Duodenal mucosa (tissue), 2 donors: Measurements from ENCODE around the gene DTX3.
A peak's percentile ranks its signal among the peaks of the same experiment; 100 is the strongest.

ENCODE experiments used
- H3K27ac ChIP-seq: one replicate; pipeline ENCODE4 v1.7.0; 2013; ENCODE audit warnings: low read depth, low read length
- H3K27me3 ChIP-seq, 2 donors: one replicate each; pipeline ENCODE4 v1.7.0; 2013; ENCODE audit warnings: low read length in 2 of 2, control low read depth in 1 of 2; ENCODE audit not compliant: insufficient read depth in 2 of 2, control insufficient read depth in 1 of 2
- H3K36me3 ChIP-seq, 2 donors: one replicate each; pipeline ENCODE4 v1.7.0; 2013; ENCODE audit warnings: low read length in 2 of 2, control low read depth in 1 of 2; ENCODE audit not compliant: insufficient read depth in 2 of 2, control insufficient read depth in 1 of 2
- H3K4me1 ChIP-seq, 2 donors: one replicate each; pipeline ENCODE4 v1.7.0; 2013; ENCODE audit warnings: low read length in 2 of 2, control low read depth in 1 of 2; ENCODE audit not compliant: insufficient read depth in 2 of 2, control insufficient read depth in 1 of 2
- H3K4me3 ChIP-seq, 2 donors: one replicate each; pipeline ENCODE4 v1.7.0; 2013; ENCODE audit warnings: low read length in 2 of 2, low read depth in 1 of 2
- H3K9ac ChIP-seq, 2 donors: one replicate each; pipeline ENCODE4 v1.7.0; 2013; ENCODE audit warnings: low read length in 2 of 2, low read depth in 1 of 2
- H3K9me3 ChIP-seq, 2 donors: one replicate each; pipeline ENCODE4 v1.7.0; 2013; ENCODE audit warnings: low read length in 2 of 2, control low read depth in 1 of 2; ENCODE audit not compliant: control insufficient read depth in 1 of 2

DTX3 gene

GRCh38 chr12:57605811-57606311 lies 1.2 kb downstream of the DTX3 start:
- Histone ChIP-seq H3K9me3 (no peaks in the 10 kb centered on the region), H3K4me3 (no peak overlapping the region), H3K27me3 (peaks cover 9 to 16% of the 10 kb centered on the region in 2 donors), H3K27ac (no peak overlapping the region), H3K36me3 (peaks cover 6 to 16% of the 10 kb centered on the region in 2 donors), H3K4me1 (peaks cover 17 to 18% of the 10 kb centered on the region in 2 donors), H3K9ac (peak overlapping the region in 1 of 2 donors; percentile 70)

- peaks cover 11 to 19% of the 10 kb centered on the region in 2 donors for H3K27me3 ChIP-seq
- H3K27ac ChIP-seq, result no peak overlapping the region
- no peaks in the 10 kb centered on the region for H3K9me3 ChIP-seq
- H3K36me3 ChIP-seq, result peaks cover 6 to 10% of the 10 kb centered on the region in 2 donors
- H3K9ac ChIP-seq, result no peak overlapping the region
- H3K4me3 ChIP-seq, result no peak overlapping the region
- H3K4me1 ChIP-seq, result peaks cover 17 to 20% of the 10 kb centered on the region in 2 donors
These were observed 1.8 kb downstream of the DTX3 start for GRCh38 chr12:57606399-57606798.

- no peaks in the 10 kb centered on the region for H3K9me3 ChIP-seq
- no peak overlapping the region for H3K9ac ChIP-seq
- no peak overlapping the region for H3K27ac ChIP-seq
- H3K27me3 ChIP-seq, result peaks cover 11 to 20% of the 10 kb centered on the region in 2 donors
- H3K4me1 ChIP-seq, result peaks cover 17 to 20% of the 10 kb centered on the region in 2 donors
- H3K4me3 ChIP-seq, result no peak overlapping the region
- peaks cover 3 to 6% of the 10 kb centered on the region in 2 donors for H3K36me3 ChIP-seq
These were observed 2.2 kb downstream of the DTX3 start for GRCh38 chr12:57606821-57607220.

- Histone ChIP-seq H3K36me3 (no peaks in the 10 kb centered on the region), H3K4me3 (no peak overlapping the region), H3K9me3 (no peaks in the 10 kb centered on the region), H3K27ac (no peak overlapping the region), H3K27me3 (peaks cover 21 to 33% of the 10 kb centered on the region in 2 donors), H3K9ac (no peak overlapping the region), H3K4me1 (peaks cover 17 to 20% of the 10 kb centered on the region in 2 donors)
These were observed 3.5 kb downstream of the DTX3 start for GRCh38 chr12:57607958-57608663.

GRCh38 chr12:57609101-57609780 lies 4.6 kb downstream of the DTX3 start:
- Histone ChIP-seq H3K27me3 (peaks cover 32 to 41% of the 10 kb centered on the region in 2 donors), H3K4me1 (peaks cover 8 to 17% of the 10 kb centered on the region in 2 donors), H3K9ac (no peak overlapping the region), H3K27ac (peak overlapping the region; percentile 20), H3K36me3 (no peaks in the 10 kb centered on the region), H3K4me3 (no peak overlapping the region), H3K9me3 (no peaks in the 10 kb centered on the region)

- Histone ChIP-seq H3K27ac (peak overlapping the region; percentile 32), H3K9ac (peak overlapping the region in 1 of 2 donors; percentile 23), H3K36me3 (no peaks in the 10 kb centered on the region), H3K4me1 (peaks cover 4 to 13% of the 10 kb centered on the region in 2 donors), H3K9me3 (no peaks in the 10 kb centered on the region), H3K27me3 (peaks cover 33 to 49% of the 10 kb centered on the region in 2 donors), H3K4me3 (peak overlapping the region; percentile 57 to 61)
These were observed 5.3 kb downstream of the DTX3 start for GRCh38 chr12:57609781-57610553.

- Histone ChIP-seq H3K9ac (peak overlapping the region in 1 of 2 donors; percentile 23), H3K9me3 (no peaks in the 10 kb centered on the region), H3K36me3 (no peaks in the 10 kb centered on the region), H3K4me1 (peaks cover 0 to 8% of the 10 kb centered on the region in 2 donors), H3K27ac (peak overlapping the region; percentile 32), H3K4me3 (peak overlapping the region; percentile 57 to 61), H3K27me3 (peaks cover 34 to 48% of the 10 kb centered on the region in 2 donors)
These were observed 6.0 kb downstream of the DTX3 start for GRCh38 chr12:57610554-57611107.

- H3K4me1 ChIP-seq, result peaks cover 0 to 8% of the 10 kb centered on the region in 2 donors
- peak within 1 kb of the TSS; percentile 57 to 61 for H3K4me3 ChIP-seq
- peaks cover 37 to 49% of the 10 kb centered on the region in 2 donors for H3K27me3 ChIP-seq
- H3K9me3 ChIP-seq, result no peaks in the 10 kb centered on the region
- peak within 1 kb of the TSS in 1 of 2 donors; percentile 23 for H3K9ac ChIP-seq
- H3K27ac ChIP-seq, result peak within 1 kb of the TSS; percentile 32
- no peaks in the 10 kb centered on the region for H3K36me3 ChIP-seq
These were observed 6.6 kb downstream of the DTX3 start, which contains the start of gene ARHGEF25 for GRCh38 chr12:57611108-57611826. Gene ARHGEF25 (plus strand): TSS chr12:57611435. CDS start chr12:57611895, 460 bp downstream.
